NCI-H1105 treated with DMSO at 0.1 percent for 48 hours (cell line): ENCODE measurements around the gene MBTPS1.

ENCODE experiments used
- DNase-seq: peaks from one replicate; lab custom pipeline; 2025; lab: John Stamatoyannopoulos, UW

MBTPS1 gene

DNA sequence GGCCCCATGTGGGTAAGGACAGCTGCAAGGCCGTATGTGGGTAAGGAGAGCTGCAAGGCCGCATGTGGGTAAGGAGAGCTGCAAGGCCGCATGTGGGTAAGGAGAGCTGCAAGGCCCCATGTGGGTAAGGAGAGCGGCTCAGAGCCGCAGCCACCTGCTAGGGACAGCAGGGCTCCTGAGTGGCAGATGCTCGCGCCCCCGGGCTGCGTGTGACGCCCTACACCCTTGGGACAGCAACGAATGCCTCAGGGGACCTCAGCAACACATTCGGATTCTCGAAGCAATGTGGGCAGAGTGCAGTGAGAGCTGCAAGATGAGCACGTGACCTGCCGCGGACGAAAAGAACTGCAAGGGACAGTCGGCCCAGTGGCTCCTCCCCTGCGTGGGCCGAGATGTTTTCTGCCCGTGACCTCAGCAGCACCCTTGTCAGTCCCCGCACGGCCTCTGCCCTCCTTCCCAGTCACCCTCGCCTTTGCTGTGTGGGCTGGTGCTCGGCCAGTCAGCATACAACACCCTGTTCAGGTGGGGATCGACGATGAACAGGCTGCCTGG lies 64.6 kb downstream of the MBTPS1 start:
- no peak for DNase-seq

DNA sequence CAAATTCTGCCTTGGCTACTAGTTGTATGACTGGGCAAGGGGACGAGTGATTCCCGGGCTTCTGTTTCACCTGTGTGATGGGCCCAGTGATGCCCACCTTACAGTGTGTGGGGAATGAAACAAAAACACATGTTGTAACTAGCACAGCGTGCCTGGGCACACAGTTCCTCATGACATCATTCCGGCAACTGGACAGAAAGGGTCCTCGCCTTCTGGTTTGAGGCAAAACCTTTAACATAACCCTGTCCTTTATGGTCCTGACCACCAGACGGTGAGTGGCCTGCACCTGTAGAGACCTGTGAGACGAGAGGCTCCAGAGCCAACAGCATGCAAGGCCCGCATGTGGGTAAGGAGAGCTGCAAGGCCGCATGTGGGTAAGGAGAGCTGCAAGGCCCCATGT lies 66.4 kb downstream of the MBTPS1 start:
- DNase-seq = no peak

DNA sequence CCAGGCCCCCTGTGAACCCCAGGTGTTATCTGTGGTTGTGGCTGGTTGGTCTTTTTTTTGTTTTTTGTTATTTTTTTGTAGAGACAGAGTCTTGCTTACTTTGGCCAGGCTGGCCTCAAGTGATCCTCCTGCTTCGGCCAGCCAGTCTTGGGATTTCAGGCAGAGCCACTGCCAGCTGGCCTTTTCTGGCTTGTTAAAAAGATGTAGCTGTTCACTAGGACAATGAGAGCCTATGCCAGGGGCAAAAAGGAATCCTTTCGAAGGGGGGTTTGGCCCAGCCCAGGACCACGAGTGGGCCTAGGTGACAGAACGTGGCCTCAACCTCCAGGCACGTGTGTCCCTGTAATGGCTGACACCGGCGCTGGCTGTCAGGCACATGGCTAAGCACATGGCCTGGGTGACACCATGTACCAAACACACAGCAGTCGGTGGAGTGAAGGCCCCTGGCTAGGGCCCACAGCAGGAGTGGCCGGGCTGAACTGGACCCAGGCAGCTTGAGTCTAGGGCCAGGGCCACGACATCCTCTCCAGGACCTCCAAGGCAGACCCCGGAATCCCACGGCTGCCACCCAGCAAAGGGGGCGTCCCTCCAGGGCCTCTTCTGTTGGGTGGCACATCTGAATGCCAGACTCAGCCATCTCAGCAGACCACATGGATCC lies 67.2 kb downstream of the MBTPS1 start:
- no peak for DNase-seq

DNA sequence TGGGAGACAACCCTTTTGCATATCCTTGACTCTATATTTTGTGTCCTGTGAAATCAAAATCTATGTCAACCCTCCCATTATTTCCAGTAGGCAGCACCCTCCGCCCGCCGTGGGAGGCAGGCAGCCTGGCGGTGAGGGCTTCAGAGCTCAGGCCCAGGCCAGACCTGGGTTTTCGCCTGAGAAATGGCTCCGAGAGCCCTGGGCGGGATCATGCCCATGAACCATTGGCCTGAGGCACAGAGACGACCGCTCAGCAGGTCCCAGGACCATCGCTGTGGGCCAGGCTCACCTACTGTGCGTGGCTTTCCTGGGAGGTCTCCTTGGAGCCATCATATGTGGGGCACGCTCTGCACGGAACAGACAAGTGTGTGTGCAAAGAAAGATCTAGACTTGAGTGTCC lies 67.9 kb downstream of the MBTPS1 start:
- DNase-seq = no peak

DNA sequence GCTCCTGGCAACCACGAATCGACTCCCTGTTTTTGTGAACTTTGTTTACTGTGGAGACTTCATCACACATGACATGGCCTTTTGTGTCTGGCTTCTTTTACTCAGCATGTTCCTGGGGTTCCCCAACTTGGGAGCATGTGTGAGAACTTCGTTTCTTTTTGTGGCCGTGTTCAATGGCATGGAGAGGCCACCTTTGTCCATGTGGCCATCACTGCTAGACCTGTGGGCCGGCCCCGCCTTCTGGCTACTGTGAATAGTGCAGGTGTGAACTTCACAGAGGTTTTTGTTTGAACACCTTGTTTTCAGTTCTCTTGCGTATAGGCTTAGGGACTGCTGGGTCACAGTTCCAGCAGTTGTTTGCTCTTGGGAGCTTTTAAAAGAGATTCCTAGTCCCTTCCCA lies 68.5 kb downstream of the MBTPS1 start:
- no peak for DNase-seq

DNA sequence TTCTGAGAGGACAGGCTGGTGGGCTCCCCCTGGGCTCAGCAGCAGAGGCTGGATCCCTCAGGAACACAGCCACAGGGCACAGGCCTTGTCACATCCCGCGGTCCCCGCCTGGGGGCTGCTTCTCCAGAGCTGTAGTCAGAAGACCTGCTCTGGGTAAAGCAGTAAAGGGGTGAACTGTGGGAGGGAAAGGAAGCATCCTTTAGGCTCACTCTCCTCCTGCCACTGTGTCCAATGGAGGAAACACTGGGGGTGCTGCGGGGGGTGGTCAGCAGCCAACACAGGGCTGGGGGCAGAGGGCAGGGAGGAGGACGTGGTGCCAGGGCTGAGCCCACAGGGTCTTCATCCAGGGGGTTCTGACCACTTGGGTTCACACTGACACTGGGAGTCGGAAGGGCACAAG lies 69.1 kb downstream of the MBTPS1 start:
- DNase-seq = no peak

DNA sequence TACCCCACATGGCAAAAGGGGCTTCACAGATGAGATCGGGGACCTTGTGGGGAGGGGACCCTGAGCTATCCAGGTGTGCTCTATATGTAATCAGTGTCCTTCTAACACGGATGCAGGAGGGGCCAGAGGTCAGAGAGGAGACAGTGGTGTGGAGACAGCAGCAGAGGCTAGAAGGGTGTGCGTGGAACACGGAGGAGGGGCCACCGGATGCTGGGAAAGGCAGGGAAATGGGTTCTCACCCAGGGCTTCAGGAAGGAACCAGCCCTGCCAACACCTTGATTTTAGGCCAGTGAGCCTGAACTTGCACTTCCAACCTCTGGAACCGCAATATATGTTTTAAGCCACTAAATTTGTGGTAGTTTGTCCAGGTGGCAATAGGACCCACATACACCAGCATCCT lies 69.5 kb downstream of the MBTPS1 start:
- DNase-seq = no peak

DNA sequence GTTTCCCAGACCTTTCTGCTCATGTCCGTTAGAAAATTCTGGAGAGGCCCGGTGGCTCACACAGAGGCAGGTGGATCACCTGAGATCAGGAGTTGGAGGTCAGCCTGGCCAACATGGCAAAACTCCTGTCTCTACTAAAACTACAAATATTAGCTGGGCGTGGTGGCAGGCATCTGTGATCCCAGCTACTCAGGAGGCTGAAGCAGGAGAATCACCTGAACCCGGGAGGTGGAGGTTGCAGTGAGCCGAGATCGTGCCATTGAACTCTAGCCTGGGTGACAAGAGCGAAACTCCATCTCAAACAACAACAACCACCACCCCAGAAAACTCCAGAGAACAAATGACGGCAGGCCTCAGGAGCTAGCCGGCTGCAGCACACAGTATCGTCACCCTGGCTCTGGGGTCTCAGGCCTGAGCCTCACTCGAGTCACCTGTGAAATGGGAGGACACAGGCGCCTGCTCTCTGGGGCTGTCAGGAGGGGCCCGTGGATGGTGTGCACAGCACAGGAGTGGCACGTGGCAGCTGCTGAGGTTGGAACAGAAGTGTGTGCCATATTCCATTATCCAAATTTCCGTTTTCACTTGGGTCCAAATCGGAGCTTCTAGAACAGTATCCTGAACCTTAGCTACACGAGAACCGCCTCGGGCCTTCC lies 70.8 kb downstream of the MBTPS1 start:
- DNase-seq = no peak

DNA sequence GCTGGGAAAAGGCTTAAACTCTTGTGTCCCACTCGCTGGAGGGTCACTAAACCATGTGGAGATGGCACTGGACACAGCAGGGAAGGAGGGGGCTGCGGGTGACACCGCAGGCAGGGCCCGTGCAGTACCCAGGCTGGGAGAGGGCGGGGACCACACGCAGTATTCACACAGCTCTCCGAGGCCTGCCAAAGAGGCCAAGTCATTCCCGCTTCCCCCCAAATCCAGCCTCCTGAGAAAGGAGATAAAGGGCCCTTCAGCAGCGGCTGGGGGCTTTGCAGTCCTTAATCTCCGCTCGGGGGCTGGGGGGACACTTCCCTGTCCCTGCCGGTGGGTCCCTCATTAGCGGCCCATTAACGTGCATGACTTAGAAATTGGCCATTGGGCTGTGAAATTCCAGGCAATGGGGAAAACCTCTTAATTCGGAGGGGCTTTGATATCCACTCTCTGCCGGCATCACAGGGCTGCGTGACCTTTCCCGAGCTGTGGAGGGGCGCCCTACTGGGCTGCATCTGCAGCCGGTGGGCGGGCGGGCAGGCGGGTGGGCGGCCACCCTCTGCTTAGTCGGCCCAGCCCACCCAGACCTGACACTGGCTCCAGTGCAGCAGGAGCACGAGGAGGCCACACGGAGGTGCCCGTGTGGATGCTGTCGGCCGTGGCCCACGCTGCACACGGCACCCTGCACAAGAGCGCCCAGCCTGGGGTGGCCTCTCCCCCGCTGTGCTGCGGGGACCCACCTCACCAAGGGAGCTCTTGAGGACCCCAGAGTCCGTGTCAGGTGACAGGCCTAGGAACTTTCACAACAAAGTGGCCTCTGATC lies 71.5 kb downstream of the MBTPS1 start:
- DNase-seq = no peak

DNA sequence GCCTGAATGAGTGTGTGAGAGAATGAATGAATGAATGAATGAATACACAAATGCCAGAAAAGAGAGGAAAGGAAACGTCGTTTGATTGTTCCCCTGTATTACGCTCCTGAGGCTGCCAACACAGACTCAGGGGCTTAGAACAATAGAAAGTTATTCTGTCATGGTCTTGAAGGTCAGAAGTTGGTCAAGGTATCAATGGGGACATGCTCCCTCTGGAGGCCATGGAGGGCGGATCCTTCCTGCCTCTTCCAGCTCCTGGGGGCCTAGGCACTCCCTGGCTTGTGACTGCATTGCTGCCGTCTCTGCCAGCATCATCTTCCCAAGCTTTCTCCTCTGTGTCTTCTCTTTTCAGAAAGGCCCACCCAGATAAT lies 72.6 kb downstream of the MBTPS1 start:
- DNase-seq = no peak

DNA sequence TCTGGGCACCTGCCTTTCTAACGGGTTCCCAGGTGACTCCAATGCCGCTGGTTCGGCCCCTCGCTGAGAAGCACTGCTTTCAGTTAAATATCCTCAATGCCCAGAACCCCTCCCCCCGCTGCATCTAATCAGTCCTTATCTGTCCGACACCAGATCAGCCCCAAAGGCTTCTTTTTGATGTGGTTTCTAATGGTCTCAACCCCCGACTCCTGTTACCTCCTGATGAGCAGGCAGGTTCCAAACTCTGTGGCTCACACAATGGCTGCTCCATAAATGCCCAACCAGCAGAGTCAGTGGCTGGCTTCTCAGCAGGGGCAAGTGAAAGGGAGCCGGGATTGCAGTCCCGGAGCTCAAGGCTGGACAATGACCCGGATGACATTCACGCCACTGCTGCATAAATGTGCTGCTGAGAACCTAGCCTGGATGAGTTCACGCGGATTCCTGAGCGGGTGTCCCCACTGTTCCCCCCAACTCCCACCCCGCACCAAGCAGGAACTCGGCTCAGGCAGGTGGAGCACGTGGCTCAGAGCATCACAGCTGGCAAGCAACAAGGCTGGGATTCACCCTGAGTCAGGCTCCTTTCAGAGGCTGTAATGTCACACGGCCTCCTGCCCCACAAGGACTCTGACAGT lies 73.1 kb downstream of the MBTPS1 start:
- DNase-seq = no peak

DNA sequence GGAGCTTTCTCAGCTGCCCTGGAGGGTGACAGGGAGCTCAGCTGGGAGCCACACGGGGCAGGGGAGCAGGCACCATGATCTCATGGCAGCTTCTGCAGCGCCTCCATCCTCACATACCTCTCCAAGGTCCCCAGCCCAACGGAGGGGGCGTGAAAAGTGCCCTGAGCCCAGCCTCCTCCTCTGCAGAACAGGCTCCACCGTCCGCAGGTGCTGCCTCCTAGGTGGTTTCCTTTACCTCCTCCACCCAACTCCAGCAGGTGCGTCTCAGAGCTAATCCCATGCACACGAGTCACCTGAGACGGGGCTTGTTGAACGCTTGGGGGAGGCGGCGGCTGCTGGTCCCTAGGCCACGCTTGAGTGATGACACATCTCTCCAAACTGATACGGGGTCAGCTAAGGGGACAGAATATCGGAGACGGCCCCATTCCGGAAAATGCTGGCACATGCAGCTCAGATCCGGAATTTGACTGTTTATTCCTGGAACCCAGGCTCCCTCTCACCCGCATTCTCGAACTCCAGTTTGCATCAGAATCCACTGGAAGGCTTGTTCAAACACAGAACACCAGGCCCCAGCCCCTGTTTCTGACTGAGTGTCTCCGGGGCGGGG lies 73.8 kb downstream of the MBTPS1 start:
- peak; percentile 71 for DNase-seq

DNA sequence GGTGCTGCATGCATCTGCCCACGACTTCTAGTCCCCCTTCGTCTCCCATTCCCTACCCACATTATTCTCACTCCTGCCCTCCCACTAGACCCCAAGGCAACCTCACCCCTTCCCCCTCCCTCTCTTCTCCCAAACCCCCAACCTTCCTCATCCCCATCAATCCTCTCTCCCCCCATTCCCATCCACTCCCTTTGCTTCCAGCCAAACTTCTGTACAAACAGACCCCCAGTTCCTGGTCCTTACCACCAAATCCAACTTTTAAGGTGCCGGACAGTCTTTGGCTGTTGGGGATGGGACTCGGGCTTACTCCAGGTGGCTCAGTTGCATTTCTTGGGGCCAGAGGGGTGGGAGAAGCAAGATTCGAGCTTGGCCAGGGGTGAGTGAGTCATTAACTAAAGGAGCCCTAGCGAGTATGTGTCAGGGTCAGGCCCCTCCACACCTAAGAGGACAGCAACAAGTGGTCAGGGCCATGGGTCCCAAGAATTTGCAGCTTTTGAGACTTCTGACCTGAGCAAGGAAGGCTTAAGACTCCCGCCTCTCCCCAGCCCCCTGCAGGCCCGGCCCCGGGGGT lies 74.3 kb downstream of the MBTPS1 start, which contains the start of gene SLC38A8:
Gene SLC38A8 (minus strand): TSS at position 488 of the 571 bp plus-strand sequence. CDS start 638 bp downstream, outside the sequence.
- no peak for DNase-seq

DNA sequence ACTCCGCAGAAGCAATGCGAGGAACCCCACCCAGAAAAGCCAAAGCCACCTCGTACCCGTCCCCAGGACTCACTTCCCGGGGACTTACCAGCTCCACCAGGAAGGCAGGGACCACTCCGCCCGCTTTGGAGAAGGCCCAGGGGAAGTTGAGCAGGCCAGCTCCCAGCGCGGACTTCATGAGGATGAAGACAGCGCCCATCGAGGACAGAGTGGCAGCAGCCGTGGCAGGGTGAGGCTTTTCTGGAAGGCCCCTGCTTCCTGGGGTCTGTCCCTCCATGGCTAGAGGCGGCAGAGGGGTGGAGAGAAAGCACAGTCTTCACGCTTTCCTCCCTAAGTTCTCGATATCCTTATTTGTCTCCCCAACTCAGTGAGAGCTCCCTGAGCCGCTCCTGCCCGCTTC lies 74.9 kb downstream of the MBTPS1 start:
- DNase-seq = no peak

DNA sequence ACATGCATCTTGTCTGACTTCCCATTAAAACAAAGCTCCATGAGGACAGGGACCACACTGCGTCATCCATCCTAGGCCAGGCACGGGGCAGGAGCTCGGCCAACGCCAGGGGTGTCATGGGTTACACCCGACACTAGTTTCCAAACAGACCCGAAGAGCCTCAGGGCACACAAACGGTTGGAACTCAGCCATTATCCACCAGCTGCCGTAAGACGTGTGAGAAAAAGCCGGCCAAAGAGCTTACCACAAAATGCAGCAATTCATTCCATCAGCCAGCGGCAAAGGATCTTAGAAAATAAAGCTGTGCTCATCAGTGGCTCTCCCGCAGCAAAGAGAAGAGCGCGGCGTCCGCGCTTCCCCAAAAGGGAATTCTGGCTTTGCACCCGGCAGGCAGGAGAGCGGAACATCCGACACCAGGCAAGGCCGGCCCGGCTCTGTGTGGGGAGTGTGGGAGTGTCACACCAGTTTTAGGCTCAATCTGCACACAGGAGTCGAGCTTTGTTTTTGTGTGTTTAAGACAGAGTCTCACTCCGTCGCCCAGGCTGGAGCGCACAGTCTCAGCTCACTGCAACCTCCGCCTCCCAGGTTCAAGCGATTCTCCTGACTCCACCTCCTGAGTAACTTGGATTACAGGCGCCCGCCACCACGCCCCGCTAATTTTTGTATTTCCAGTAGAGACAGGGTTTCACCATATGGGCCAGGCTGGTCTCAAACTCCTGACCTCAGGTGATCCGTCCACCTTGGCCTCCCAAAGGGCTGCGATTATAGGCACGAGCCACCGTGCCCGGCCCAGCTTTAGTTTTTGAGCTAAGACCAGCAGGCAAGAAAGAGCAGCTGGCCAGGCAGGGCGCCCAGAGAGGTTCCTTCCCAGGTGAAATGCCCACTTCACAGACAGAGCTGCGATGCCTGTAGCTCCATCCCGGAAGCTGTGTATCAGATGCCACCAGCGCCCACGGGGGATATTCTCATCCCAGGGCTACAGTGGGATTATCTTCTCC lies 75.6 kb downstream of the MBTPS1 start:
- no peak for DNase-seq

DNA sequence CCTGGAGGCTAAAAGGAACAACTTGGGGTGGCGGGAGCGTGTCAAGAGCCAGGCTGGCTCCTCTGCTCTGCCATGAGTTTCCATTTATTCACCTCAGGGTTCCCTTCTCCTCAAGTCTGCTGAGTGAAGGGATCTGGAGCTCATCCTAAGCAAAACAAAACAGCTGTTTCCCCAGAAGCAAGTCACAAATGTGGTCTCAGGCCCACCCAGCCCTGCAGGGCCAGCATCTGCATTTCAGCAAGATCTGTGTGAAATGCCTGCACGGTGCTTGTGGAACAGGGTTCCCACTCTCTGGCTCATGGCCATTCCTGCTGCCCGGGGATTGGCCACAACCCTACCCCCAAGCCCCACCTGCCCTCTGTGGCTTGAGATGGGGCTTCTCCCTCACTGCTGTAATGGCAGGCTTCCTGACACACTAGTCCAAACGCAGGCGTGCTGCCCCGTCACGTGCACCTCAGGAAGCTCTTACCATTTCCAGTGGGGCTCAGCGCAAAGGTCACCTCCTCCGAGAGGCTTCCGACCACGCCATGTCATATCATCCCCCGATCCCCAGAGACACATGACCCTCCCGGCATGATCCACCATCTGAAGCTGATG lies 76.4 kb downstream of the MBTPS1 start:
- no peak for DNase-seq

DNA sequence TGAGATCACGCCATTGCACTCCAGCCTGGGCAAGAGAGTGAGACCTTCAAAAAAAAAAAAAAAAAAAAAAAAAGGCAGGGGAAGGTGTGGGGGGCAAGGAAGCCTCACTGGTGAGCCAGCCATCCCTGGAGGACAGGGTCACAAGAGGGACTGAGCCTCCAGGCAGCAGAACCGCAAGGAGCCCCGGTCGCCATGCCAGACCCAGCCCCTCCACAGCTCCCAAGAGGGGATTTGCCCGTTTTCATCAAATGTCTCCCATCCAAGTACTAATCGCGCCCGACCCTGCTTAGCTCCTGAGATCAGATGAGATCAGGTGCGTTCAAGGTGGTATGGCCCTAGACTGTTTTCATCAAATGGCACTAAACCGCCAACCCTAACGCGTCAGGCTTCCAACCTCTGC lies 77.0 kb downstream of the MBTPS1 start:
- no peak for DNase-seq

DNA sequence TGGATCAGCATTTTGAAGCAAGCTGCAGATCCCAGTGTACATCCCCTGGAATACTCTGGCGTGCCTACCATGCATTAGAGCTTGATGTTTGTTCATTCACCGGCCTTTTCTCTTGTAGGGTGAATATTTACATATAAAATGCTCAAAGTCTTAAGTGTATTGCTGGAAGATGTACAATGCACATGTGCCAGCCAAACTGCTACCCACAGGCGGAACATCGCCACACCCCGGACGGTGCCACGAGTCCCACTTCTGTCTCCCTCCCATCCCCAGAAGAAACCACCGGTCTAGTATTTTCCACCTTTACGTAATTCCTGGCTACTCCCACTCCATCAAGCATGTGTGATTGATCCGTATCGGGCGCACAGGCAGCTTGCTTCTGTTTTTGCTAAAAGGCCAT lies 78.3 kb downstream of the MBTPS1 start:
- no peak for DNase-seq

DNA sequence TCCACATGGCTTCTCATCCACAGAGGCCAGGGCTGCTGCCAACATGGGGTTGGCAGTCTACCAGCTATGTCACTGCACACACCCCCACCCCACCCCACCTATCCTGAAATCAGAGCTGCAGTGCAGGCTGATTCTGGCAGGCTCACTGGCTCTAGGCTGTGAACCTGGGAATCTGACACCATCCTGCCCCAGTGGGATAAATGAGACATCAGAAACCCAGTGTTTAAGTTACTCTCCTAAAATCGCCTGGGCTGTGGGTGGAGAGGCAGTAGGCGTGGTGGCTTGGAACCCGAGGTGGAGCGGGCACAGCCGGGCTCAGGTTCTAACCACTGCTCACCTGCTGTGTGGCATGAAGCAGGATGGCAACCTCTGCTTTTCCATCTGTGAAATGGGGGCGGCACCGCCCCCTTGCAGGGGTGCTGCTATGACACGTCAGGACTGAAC lies 79.7 kb downstream of the MBTPS1 start:
- no peak for DNase-seq

DNA sequence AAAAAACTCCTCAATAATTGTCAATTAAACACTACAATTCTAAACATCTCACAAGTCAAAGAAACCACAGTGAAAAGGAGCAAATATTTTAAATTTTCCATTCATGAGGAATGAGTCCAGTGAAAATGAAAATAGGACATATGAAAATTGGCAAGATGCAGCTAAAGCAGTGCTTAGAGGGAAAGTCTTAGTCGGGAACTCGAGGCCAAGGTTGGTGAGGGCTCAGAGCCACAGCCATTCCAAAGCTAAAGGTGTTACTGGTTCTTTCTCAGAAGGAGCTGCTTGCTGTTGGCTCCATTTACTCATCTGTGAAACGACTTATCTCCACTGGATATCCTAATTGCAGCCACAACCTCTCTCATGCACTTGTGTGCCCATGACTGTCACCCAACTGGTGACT lies 80.6 kb downstream of the MBTPS1 start:
- DNase-seq = no peak
